Head of caudate nucleus (tissue), 42 donors: ENCODE measurements around the gene IRF6.
A peak's percentile ranks its signal among the peaks of the same experiment; 100 is the strongest.

Source experiments
- DNase-seq, 42 donors: peaks; one replicate each; pipeline versions ENCODE4 v3.0.0 to v3.0.0-alpha.2; 2020 to 2021; ENCODE audit warnings: mixed read lengths in 7 of 42
- intact Hi-C: fragments of 100-400 bp; cut with DNase I; formaldehyde crosslinking; loops from one replicate; pipeline ENCODE4 v1.15.0; 2022

The IRF6 gene

DNA sequence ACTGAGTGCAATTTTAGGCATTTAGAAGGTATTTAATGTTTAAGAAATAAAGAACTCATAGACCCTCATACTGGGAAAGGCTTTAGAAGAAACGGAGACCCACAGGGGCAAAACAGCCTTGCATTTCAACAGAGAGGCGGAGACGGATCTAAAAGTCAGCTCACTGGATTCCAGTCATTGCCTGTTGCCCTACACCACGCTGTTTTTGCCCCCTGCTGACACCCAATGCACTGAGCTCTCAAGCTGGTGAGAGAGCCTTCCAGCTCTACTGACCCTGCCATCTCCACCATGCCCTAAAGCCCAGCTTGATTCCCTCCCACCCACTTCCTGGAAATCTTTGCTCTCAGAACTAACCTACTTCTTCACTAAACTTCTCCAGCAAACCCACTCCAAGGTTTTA is 57.3 kb downstream of the IRF6 start:
- intact Hi-C loops = loop anchor here (5.0 kb wide), 2 partner anchors 56 to 171 kb away; no protein-coding TSS in a partner anchor
- DNase-seq = peak in 1 of 42 donors; percentile 30

DNA sequence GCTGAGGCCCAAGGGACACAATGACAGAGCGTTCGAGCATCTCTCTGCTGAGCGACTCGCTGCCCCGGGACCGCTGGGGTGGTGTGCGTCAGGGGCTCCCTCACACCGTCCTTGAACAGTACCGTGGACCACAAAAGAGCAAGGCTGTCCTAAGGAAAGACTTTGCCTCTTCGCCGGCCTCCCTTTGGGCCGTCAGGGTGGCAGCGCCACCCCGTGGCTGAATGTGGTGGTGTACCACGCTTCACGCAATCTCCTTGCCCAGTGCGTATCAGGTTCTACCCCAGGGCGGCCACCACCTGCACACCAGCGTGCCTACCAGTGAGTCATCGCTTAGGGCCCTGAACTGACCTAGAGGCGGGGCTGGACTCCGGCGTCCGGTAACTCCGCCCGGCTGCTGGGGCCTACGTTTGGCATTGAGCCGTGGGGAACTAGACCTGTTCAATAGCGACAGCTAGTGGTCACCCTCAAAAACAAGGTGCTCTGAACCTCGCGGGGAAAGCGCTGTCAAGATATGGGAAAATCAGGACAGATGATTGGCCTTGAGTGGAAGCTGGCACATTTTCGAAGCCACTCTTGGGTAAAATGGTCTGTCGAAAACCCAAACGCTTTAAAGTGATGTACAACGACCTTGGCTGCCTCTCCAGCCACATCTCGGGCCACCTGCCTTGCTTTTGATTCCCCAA is 58.2 kb downstream of the IRF6 start:
- peak; percentile 66 to 92 (median 82) for DNase-seq
- intact Hi-C loops = loop anchor here (5.0 kb wide), 2 partner anchors 55 to 170 kb away; no protein-coding TSS in a partner anchor

DNA sequence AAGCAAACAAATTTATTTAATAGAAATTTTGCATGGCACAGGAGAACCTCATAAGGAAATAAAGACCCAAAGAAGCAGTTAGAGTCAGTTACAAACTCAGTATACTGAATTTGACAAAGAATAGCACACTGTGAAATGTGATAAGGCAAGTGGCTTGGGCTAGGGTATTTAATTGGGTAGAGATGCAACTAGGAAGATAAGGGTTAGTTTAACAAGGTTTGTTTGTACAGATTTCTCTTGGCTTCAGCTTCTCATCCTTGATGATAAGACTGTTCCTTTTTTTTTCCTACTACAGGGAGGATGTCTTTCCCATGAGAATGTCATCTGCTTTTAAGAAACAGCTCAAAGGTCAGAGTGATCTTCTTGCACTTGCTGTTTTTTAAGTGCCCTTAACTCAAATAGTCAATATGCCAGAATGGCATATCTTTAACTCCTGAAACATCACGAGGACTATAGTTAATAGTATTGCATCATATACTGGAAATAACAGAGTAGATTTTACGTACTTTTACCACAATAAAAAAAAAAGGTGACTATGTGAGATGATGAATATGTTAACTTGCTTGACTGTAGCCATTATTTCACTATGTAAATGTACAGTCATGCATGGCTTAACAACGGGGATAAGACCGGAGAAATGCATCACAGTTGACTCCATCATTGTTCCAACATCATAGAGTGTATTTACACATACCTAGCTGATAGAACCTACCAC is 59.3 kb downstream of the IRF6 start:
- intact Hi-C loops = loop anchor here (5.0 kb wide), 2 partner anchors 54 to 169 kb away; no protein-coding TSS in a partner anchor
- no peak for DNase-seq

DNA sequence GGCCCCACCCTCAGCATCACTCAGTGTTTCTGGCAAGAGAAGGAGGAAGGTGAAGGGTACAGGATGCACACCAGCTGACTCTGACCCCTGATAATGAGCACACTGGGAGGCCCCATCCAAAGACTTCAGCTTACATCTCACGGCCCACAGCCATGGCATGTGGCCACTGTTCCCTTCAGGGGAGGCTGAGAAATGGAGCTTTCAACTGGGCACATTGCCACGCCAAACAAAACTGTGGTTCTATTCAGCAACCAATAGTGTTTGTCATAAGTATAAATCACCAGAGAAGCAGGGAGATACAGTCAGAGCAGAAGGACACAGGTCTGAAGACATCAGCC is 62.8 kb downstream of the IRF6 start:
- DNase-seq = peak in 15 of 42 donors; percentile 19 to 72 (median 29)
- intact Hi-C loops = no loop called here

DNA sequence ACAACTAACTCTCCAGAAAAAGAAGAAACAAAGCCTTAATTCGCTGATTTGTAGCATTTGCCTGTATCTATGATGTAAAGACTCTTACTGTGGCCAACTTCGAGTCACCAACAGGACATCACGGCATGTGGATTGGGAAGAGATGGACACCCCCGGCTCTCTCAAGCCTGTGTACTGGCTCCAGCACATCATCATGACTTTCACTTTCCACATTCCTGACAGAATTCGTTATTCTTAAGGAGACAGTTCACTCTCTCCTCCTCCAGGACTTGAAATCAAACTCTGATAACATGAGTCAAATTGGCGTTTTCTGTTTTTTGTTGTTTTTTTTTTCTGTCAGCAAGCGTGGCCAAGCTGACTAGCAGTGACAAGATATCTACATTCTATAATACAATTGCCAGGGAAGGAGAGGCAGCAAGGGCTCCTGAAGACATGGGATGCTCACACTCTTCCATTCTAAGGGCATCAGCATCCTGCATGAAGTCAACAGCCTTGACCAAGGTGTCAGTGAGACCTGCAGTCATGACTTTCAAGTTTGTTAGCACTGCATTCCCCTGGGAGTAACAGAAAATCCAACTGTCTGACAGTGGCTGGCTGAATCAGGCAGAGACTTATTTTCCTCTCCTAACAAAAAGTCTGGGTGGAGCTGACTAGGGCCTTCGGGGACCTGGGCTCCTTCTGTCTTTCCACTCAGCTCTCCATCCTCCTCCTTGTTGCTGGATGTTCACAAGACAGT is 63.4 kb downstream of the IRF6 start:
- DNase-seq = peak in 1 of 42 donors; percentile 14
- intact Hi-C loops = no loop called here

DNA sequence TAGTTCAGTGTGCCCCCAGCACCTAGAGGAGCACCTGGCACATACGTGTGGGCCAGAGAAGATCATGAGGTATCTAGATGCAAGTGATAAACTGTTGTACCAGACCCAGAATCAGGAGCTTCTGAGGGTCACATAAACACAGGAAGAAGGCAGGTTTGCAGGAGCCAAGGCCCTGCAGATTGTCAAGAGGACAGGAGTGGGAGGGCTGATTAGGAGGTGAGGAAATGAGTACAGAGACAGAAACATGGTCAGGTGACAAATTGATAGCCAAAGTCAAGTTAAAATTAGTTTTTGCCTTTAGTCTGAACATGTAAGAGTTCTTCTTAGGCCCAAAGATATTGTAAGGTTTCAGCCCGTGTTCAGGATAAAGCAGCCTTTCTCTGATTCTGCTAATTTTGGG is 64.1 kb downstream of the IRF6 start:
- intact Hi-C loops = no loop called here
- DNase-seq = no peak

DNA sequence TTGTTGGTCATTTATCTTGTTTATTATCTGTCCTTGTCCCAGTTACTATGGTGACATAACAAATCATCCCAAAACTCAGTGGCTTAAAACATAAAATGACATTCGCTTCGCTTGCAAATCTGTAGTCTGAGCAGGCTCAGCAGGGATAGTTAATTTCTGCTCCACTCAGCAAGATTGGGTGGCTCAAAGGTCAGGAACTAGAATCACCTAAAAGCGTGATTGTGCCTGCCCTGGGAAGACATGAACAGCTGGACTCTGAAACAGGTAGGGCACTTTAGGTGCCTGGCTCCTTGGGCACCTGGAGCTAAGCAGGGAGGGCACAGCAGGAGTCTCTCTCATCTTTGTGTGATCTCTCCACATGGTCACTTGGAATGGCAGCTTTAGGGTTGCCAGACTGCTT is 64.7 kb downstream of the IRF6 start:
- no peak for DNase-seq
- intact Hi-C loops = no loop called here

DNA sequence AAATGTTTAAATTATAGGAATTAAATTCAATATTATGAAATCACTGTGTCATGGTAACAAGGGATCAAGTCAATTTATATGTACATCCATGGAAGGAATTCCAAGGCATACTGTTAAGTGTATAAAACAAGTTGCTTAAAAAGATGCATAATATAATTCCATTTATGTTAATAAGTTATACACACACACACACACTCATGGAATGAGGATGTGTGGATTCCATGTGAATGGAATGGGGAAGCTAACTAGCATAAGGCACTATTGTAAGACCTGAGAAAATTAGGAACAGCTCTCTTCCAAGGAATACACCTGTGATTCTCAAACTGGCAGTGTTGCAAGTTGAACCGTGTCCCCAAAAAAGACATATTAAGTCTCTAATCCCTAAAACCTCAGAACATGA is 67.7 kb downstream of the IRF6 start:
- intact Hi-C loops = no loop called here
- no peak for DNase-seq

DNA sequence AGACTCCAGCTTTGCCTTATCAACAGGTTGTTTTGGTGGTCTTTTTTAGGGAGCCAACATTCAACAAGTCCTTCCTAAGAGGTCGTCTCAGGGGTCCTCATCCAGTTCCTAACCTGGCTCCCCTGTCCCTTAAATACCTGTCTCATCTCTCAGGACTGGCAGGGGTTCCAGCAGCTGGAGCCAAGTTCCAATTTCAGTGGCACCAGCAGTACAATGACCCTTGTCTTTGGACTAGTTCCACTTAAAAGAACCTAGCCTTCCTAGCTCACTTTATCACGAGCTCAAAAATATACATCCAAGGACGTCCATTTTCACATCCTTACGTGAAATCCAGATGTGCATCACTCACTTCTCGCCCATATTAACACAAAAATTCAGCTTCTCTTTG is 68.8 kb downstream of the IRF6 start:
- DNase-seq = no peak
- intact Hi-C loops = no loop called here

DNA sequence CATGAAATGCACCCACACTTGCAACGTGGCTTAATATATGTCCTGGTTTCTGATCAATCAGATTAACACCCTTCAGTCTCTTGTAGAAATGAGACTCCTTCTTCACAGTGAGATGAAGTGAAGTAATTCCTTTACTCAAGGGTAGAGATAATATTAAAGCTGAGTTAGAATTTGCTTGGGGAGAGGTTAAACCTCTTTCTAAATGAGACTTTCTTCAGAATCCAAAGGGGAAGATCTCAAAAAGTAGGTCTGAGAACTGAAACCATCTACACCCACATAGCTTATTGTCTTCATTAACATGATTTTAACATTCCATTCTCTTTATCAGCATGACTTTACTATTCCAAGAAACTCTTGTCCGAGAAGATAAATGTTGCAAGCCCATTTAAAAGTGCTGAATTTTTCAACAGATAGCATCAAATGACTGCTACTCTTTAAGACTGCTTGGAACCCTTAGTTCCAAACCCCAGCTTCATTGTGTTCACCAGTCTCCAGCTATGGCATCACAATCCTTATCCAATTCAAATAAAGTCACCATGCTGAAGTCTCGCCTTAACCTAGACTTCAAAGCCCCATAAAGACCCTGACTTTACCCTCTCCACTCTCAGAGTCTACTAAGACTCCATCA is 69.3 kb downstream of the IRF6 start:
- DNase-seq = peak in 1 of 42 donors; percentile 3

More for the DNA sequence above, 69.3 kb downstream of the IRF6 start:
- intact Hi-C loops = no loop called here
